CD14-positive monocyte (primary cell): ENCODE data around the gene IRS2. TPM values are rescaled to one million over a fixed set of nuclear protein-coding genes. Genes with fewer than 3 reads are reported as not detected.

Experiments used
- DNase-seq, 3 donors: peaks; one replicate each; pipeline ENCODE4 v3.0.0-alpha.2; 2011 to 2022
- H2AFZ ChIP-seq: 2 replicates; pipeline ENCODE4 v1.6.0; 2012; ENCODE audit warnings: mild to moderate bottlenecking, low read depth, low read length, inconsistent platforms; ENCODE audit not compliant: insufficient read depth, poor library complexity, severe bottlenecking
- H3K27ac ChIP-seq, 2 donors: 1 replicate in 1 of 2; 2 replicates in 1 of 2; pipeline ENCODE4 v1.5.1; 2012 to 2013; ENCODE audit warnings: low read length in 2 of 2, control low read depth in 1 of 2, inconsistent platforms in 1 of 2, low read depth in 1 of 2, mild to moderate bottlenecking in 1 of 2
- H3K27me3 ChIP-seq, 2 donors: one replicate each; pipeline versions ENCODE4 v1.6.0 to v1.6.1; 2011 to 2013; ENCODE audit warnings: low read length in 2 of 2; ENCODE audit not compliant: control insufficient read depth in 2 of 2, insufficient read depth in 2 of 2
- H3K36me3 ChIP-seq, 2 donors: replicated peaks in 1 of 2; 1 replicate in 1 of 2; 2 replicates in 1 of 2; pipeline versions ENCODE4 v1.5.1 to v1.6.1; 2012 to 2013; ENCODE audit warnings: low read length in 2 of 2, control low read depth in 1 of 2, inconsistent platforms in 1 of 2, mild to moderate bottlenecking in 1 of 2; ENCODE audit not compliant: insufficient read depth in 2 of 2, control insufficient read depth in 1 of 2
- H3K4me1 ChIP-seq, 2 donors: 1 replicate in 1 of 2; 2 replicates in 1 of 2; pipeline versions ENCODE4 v1.5.1 to v1.6.1; 2012 to 2013; ENCODE audit warnings: low read length in 2 of 2, control low read depth in 1 of 2, inconsistent platforms in 1 of 2, mild to moderate bottlenecking in 1 of 2, moderate library complexity in 1 of 2; ENCODE audit not compliant: insufficient read depth in 2 of 2, control insufficient read depth in 1 of 2
- H3K4me2 ChIP-seq: replicated peaks from 2 replicates; pipeline ENCODE3; 2012; ENCODE audit warnings: low read length, moderate library complexity, mild to moderate bottlenecking; ENCODE audit not compliant: poor library complexity, severe bottlenecking; ENCODE audit errors: extremely low read depth
- H3K4me3 ChIP-seq, 3 experiments: fragments of 200-600 bp in 1 of 3; sonication (generic) in 1 of 3; replicated peaks in 1 of 3; 1 replicate in 2 of 3; 2 replicates in 1 of 3; pipeline ENCODE4 v1.5.1; 2011 to 2013; ENCODE audit warnings: low read length in 3 of 3, mild to moderate bottlenecking in 3 of 3, control low read depth in 2 of 3, low read depth in 2 of 3, inconsistent platforms in 1 of 3, moderate library complexity in 1 of 3
- H3K79me2 ChIP-seq: 2 replicates; pipeline ENCODE4 v1.6.0; 2012; ENCODE audit warnings: mild to moderate bottlenecking, control low read depth, inconsistent platforms, low read length, moderate library complexity; ENCODE audit not compliant: insufficient read depth
- H3K9ac ChIP-seq: 2 replicates; pipeline ENCODE4 v1.6.0; 2017; ENCODE audit warnings: low read length, mild to moderate bottlenecking; ENCODE audit not compliant: insufficient read depth, poor library complexity, severe bottlenecking
- H3K9me3 ChIP-seq, 2 donors: replicated peaks in 1 of 2; 1 replicate in 1 of 2; 2 replicates in 1 of 2; pipeline versions ENCODE4 v1.5.1 to v1.6.1; 2012 to 2013; ENCODE audit warnings: low read length in 2 of 2, control low read depth in 1 of 2; ENCODE audit not compliant: control insufficient read depth in 1 of 2, insufficient read depth in 1 of 2
- H4K20me1 ChIP-seq: 2 replicates; pipeline ENCODE4 v1.6.0; 2012; ENCODE audit warnings: mild to moderate bottlenecking, low read length, control low read depth, moderate library complexity; ENCODE audit not compliant: insufficient read depth
- H3K27ac Mint-ChIP-seq, 7 donors: one replicate each; pipeline ENCODE4 v1.8.0; 2020; ENCODE audit warnings: mild to moderate bottlenecking in 7 of 7, mixed read lengths in 7 of 7, moderate library complexity in 6 of 7, inconsistent platforms in 2 of 7
- H3K27me3 Mint-ChIP-seq, 3 donors: one replicate each; pipeline ENCODE4 v1.8.0; 2021 to 2022; ENCODE audit warnings: low read depth in 3 of 3, mild to moderate bottlenecking in 3 of 3, mixed read lengths in 3 of 3, moderate library complexity in 3 of 3, inconsistent platforms in 1 of 3
- H3K36me3 Mint-ChIP-seq, 2 donors: one replicate each; pipeline ENCODE4 v1.8.0; 2020; ENCODE audit warnings: mixed read lengths in 2 of 2, inconsistent platforms in 1 of 2, mild to moderate bottlenecking in 1 of 2
- H3K4me1 Mint-ChIP-seq: one replicate; pipeline ENCODE4 v1.8.0; 2020; ENCODE audit warnings: mild to moderate bottlenecking, mixed read lengths
- H3K4me3 Mint-ChIP-seq, 2 donors: one replicate each; pipeline ENCODE4 v1.8.0; 2020; ENCODE audit warnings: mild to moderate bottlenecking in 2 of 2, mixed read lengths in 2 of 2, moderate library complexity in 1 of 2
- H3K9me3 Mint-ChIP-seq, 7 donors: one replicate each; pipeline ENCODE4 v1.8.0; 2020 to 2022; ENCODE audit warnings: mixed read lengths in 7 of 7, mild to moderate bottlenecking in 6 of 7, moderate library complexity in 6 of 7, inconsistent platforms in 2 of 7
- CTCF ChIP-seq: fragments of 200-600 bp; IDR thresholded peaks from one replicate; pipeline ENCODE4 v1.8.0; 2022; ENCODE audit warnings: antibody characterized with exemption, mild to moderate bottlenecking
- WGBS: methylation state at CpG from one replicate; pipeline ENCODE4 v1.1.5; 2013; ENCODE audit warnings: missing lambda C conversion rate; ENCODE audit not compliant: insufficient coverage; 5-methylcytosine and 5-hydroxymethylcytosine counted together
- intact Hi-C, 2 donors: fragments of 100-400 bp; cut with micrococcal nuclease; formaldehyde crosslinking; loops; one replicate each; pipeline versions ENCODE4 v1.15.0 to v1.15.1; 2023
- polyA plus RNA-seq, 3 donors: library from polyadenylated mRNA; depleted of rRNA in 1 of 3; unstranded in 2 of 3; stranded (reverse) in 1 of 3; fragments of 300-500 nt in 2 of 3; fragments of >200 nt in 1 of 3; fragmentation: Illumina TruSeq in 2 of 3; gene quantifications; 1 replicate in 2 of 3; 2 replicates in 1 of 3; pipeline ENCODE4 v1.2.3, GENCODE V29; 2012 to 2021

The IRS2 gene
- polyA plus RNA-seq, 3 donors, result 2.4 to 27.1 (median 3.5) TPM

- H3K27ac ChIP-seq, result peak overlapping the region; percentile 83 to 86
- no peaks in the 10 kb centered on the region for H3K36me3 ChIP-seq
- peak overlapping the region; percentile 3 to 66 (median 5) for H3K4me3 ChIP-seq
- peak; percentile 62 to 86 (median 84) for DNase-seq
- no peaks in the 10 kb centered on the region for H3K79me2 ChIP-seq
- H3K4me3 Mint-ChIP-seq, result peak overlapping the region; percentile 71 to 92
- H3K9me3 Mint-ChIP-seq, result peaks cover 0 to 9% (median 5%) of the 10 kb centered on the region in 7 donors
- peaks cover 52% of the 10 kb centered on the region for H3K4me1 Mint-ChIP-seq
- H3K9me3 ChIP-seq, result no peaks in the 10 kb centered on the region
- TF ChIP-seq CTCF, result no peak
- 3% methylated on average over 19 of the region's 22 CpGs for WGBS
- peaks cover 0 to 5% of the 10 kb centered on the region in 2 donors for H3K36me3 Mint-ChIP-seq
- no peaks in the 10 kb centered on the region for H4K20me1 ChIP-seq
- peak overlapping the region; percentile 70 for H3K4me2 ChIP-seq
- peaks cover 37% of the 10 kb centered on the region in 2 donors for H3K4me1 ChIP-seq
- H3K27me3 ChIP-seq, result no peaks in the 10 kb centered on the region
- peak overlapping the region; percentile 95 to 99 (median 98) for H3K27ac Mint-ChIP-seq
- peak overlapping the region; percentile 33 for H3K9ac ChIP-seq
- peaks cover 0 to 1% (median 0%) of the 10 kb centered on the region in 3 donors for H3K27me3 Mint-ChIP-seq
- peak overlapping the region; percentile 73 for H2AFZ ChIP-seq
- intact Hi-C loops, result loop anchor here in 1 of 2 donors (5.0 kb wide), 1 partner anchor 53 kb away; no protein-coding TSS in a partner anchor
Measured at GRCh38 chr13:109704771-109705635, 81.4 kb downstream of the IRS2 start.

GRCh38 chr13:109703250-109703649 lies 83.1 kb downstream of the IRS2 start:
- Mint-ChIP-seq H3K36me3 (peaks cover 0 to 5% of the 10 kb centered on the region in 2 donors), H3K4me3 (no peak overlapping the region), H3K4me1 (peaks cover 67% of the 10 kb centered on the region), H3K9me3 (peaks cover 0 to 9% (median 5%) of the 10 kb centered on the region in 7 donors), H3K27me3 (peaks cover 0 to 4% (median 0%) of the 10 kb centered on the region in 3 donors), H3K27ac (no peak overlapping the region)
- H3K27me3 ChIP-seq, result no peaks in the 10 kb centered on the region
- H3K4me3 ChIP-seq, result no peak overlapping the region
- H3K9me3 ChIP-seq, result no peaks in the 10 kb centered on the region
- no peaks in the 10 kb centered on the region for H3K36me3 ChIP-seq
- WGBS, result no CpG with 5 or more reads among the region's 3 CpGs
- H3K9ac ChIP-seq, result no peak overlapping the region
- no peak overlapping the region for H3K27ac ChIP-seq
- H2AFZ ChIP-seq, result no peak overlapping the region
- intact Hi-C loops, result loop anchor here in 1 of 2 donors (5.0 kb wide), 1 partner anchor 51 kb away; no protein-coding TSS in a partner anchor
- H3K79me2 ChIP-seq, result no peaks in the 10 kb centered on the region
- no peak overlapping the region for H3K4me2 ChIP-seq
- no peak for TF ChIP-seq CTCF
- DNase-seq, result no peak
- H3K4me1 ChIP-seq, result peaks cover 53 to 55% of the 10 kb centered on the region in 2 donors
- no peaks in the 10 kb centered on the region for H4K20me1 ChIP-seq
